K562 (cell line): ENCODE data around the gene GAB2. TPM values are rescaled to one million over a fixed set of nuclear protein-coding genes. Genes with fewer than 3 reads are reported as not detected.

Source experiments
- ARID1B ChIP-seq: fragments of 450-650 bp; IDR thresholded peaks from 2 replicates; pipeline ENCODE4 v1.6.1; 2016; ENCODE audit warnings: antibody characterized with exemption, mild to moderate bottlenecking, inconsistent platforms
- ARID3A ChIP-seq: IDR thresholded peaks from 2 replicates; pipeline ENCODE4 v1.6.1; 2012; ENCODE audit warnings: low read depth, low read length, improper control_type of control experiment, borderline replicate concordance
- ARID3B ChIP-seq: fragments of 250-450 bp; sonication (Bioruptor Pico); IDR thresholded peaks from 2 replicates; pipeline ENCODE4 v1.4.0; 2020; ENCODE audit warnings: borderline replicate concordance
- ARNT ChIP-seq, 2 experiments: fragments of 450-650 bp; IDR thresholded peaks; 2 replicates each; pipeline ENCODE4 v1.6.1; 2016; ENCODE audit warnings: mild to moderate bottlenecking in 1 of 2
- ATF1 ChIP-seq, 2 experiments: fragments of 450-650 bp in 1 of 2; IDR thresholded peaks; 2 replicates each; pipeline ENCODE4 v1.6.1; 2016; ENCODE audit warnings: missing compliant biosample characterization in 1 of 2, missing genetic modification characterization in 1 of 2
- CBFB ChIP-seq: sonication (generic); formaldehyde crosslinking; IDR thresholded peaks from 2 replicates; pipeline ENCODE4 v1.4.0; 2020; ENCODE audit warnings: mild to moderate bottlenecking, missing genetic modification reagents
- DLX4 ChIP-seq: fragments of 250-450 bp; sonication (Bioruptor Pico); IDR thresholded peaks from 2 replicates; pipeline ENCODE4 v1.6.1; 2021; ENCODE audit warnings: mild to moderate bottlenecking
- ESRRA ChIP-seq: fragments of 450-650 bp; IDR thresholded peaks from 2 replicates; pipeline ENCODE4 v1.6.1; 2014; ENCODE audit warnings: low read depth, mild to moderate bottlenecking, moderate library complexity, borderline replicate concordance
- GABPB1 ChIP-seq: sonication (generic); formaldehyde crosslinking; IDR thresholded peaks from 2 replicates; pipeline ENCODE4 v1.8.0; 2022; ENCODE audit warnings: mild to moderate bottlenecking, missing genetic modification reagents
- MLLT1 ChIP-seq, 2 experiments: fragments of 450-650 bp; IDR thresholded peaks; 2 replicates each; pipeline ENCODE4 v1.6.1; 2016
- POU5F1 ChIP-seq: fragments of 150-350 bp; IDR thresholded peaks from 2 replicates; pipeline ENCODE4 v1.6.1; 2014; ENCODE audit warnings: borderline replicate concordance, low read length, low read depth, mild to moderate bottlenecking; ENCODE audit not compliant: partially characterized antibody
- RBM25 ChIP-seq: fragments of 200-400 bp; formaldehyde crosslinking; IDR thresholded peaks from 2 replicates; pipeline ENCODE4 v1.6.1; 2018; ENCODE audit warnings: low read length, low read depth, moderate library complexity; ENCODE audit not compliant: severe bottlenecking
- SMC3 ChIP-seq: conservative IDR thresholded peaks from 2 replicates; pipeline ENCODE4 v1.6.1; 2011; ENCODE audit warnings: low read depth, low read length, improper control_type of control experiment; ENCODE audit not compliant: insufficient read depth
- SRF ChIP-seq, 2 experiments: fragments of 250-450, 450-650 bp in 1 of 2; sonication (Bioruptor Pico) in 1 of 2; sonication (generic) in 1 of 2; formaldehyde crosslinking; IDR thresholded peaks; 2 replicates each; pipeline versions ENCODE4 v1.5.0 to v1.5.1; 2020 to 2022; ENCODE audit warnings: mild to moderate bottlenecking in 1 of 2, missing genetic modification reagents in 1 of 2
- XRCC5 ChIP-seq: fragments of 200-400 bp; formaldehyde crosslinking; IDR thresholded peaks from 2 replicates; pipeline ENCODE4 v1.6.1; 2017; ENCODE audit warnings: low read depth, mild to moderate bottlenecking, low read length
- ZNF175 ChIP-seq: fragments of 200-800 bp; sonication (Bioruptor generic); IDR thresholded peaks from 2 replicates; pipeline ENCODE4 v1.6.1; 2016; ENCODE audit warnings: low read depth, mild to moderate bottlenecking, missing genetic modification characterization, missing compliant biosample characterization
- ZNF518B ChIP-seq: fragments of 250-450 bp; sonication (Bioruptor Pico); IDR thresholded peaks from 2 replicates; pipeline ENCODE4 v1.5.0; 2021; ENCODE audit warnings: mild to moderate bottlenecking, moderate library complexity
- ZNF717 ChIP-seq: fragments of 250-450 bp; sonication (Bioruptor Pico); IDR thresholded peaks from 2 replicates; pipeline ENCODE4 v1.5.0; 2021
- polyA plus RNA-seq, 8 experiments: library from polyadenylated mRNA; depleted of rRNA in 4 of 8; stranded (reverse) in 5 of 8; unstranded in 3 of 8; fragments of >200 nt; fragmentation: Nextera tagmentation in 2 of 8; fragmentation: Illumina TruSeq in 1 of 8; extraction: Ambion mirVana in 2 of 8; extraction: Trizol in 1 of 8; gene quantifications; 2 replicates each; pipeline versions ENCODE4 v1.2.1 to v1.2.3, GENCODE V29; 2011 to 2014; ENCODE audit warnings: inconsistent platforms in 1 of 8, missing spikeins in 1 of 8
- total RNA-seq, 7 experiments: library from RNA; depleted of rRNA in 6 of 7; stranded (reverse); fragments of >200 nt in 6 of 7; fragmentation: Illumina TruSeq in 2 of 7; extraction: Trizol in 2 of 7; gene quantifications; 2 replicates each; pipeline versions ENCODE4 v1.2.1 to v1.2.3, GENCODE V29; 2011 to 2021; ENCODE audit warnings: low replicate concordance in 1 of 7

Gene GAB2
- total and polyA plus RNA-seq, 9 of the 15 experiments (the other 6 are each of a cell fraction or from before 2014, with no cell fraction given) = 2.3 to 35.2 (median 16.1) TPM

GRCh38 chr11:78259777-78260487 lies 157.7 kb downstream of the GAB2 start (continued):
- TF ChIP-seq XRCC5 = no peak
- 0 out of 2 replicates have a peak, but pooled peaks have one; percentile 33 for TF ChIP-seq ARID1B
- TF ChIP-seq SMC3 = no peak
- no peak for TF ChIP-seq RBM25
- no peak for TF ChIP-seq SRF (CRISPR knock-in tag; IDR thresholded peaks at IDR 0.05)
- TF ChIP-seq ARNT (IDR thresholded peaks at IDR 0.05) = no peak
- no peak for TF ChIP-seq ZNF717 (CRISPR knock-in tag)
- peak; percentile 73; the same call in 1 of the 2 replicates for TF ChIP-seq ESRRA
- TF ChIP-seq ZNF518B (CRISPR knock-in tag) = no peak
- no peak for TF ChIP-seq GABPB1 (CRISPR knock-in tag)
- TF ChIP-seq CBFB (CRISPR knock-in tag) = no peak
- TF ChIP-seq ZNF175 (CRISPR knock-in tag) = no peak
- TF ChIP-seq MLLT1 (IDR thresholded peaks at IDR 0.05) = no peak
- TF ChIP-seq ATF1 (CRISPR knock-in tag; IDR thresholded peaks at IDR 0.05) = no peak
- TF ChIP-seq ATF1 (tag; IDR thresholded peaks at IDR 0.05) = no peak
- peak; percentile 70; the same call in 1 of the 2 replicates for TF ChIP-seq ARID3A
- TF ChIP-seq ARID3B (CRISPR knock-in tag) = no peak
- no peak for TF ChIP-seq POU5F1
- TF ChIP-seq DLX4 (CRISPR knock-in tag) = no peak
